ENCODE measurements around the gene RNASEL. TPM values are rescaled to one million over a fixed set of nuclear protein-coding genes. Genes with fewer than 3 reads are reported as not detected.

The RNASEL gene
- total and polyA plus RNA-seq, 2 donors (not counting 3 experiments of a cell fraction or from before 2014, with no cell fraction given): 0.59 to 1.9 TPM

DNA sequence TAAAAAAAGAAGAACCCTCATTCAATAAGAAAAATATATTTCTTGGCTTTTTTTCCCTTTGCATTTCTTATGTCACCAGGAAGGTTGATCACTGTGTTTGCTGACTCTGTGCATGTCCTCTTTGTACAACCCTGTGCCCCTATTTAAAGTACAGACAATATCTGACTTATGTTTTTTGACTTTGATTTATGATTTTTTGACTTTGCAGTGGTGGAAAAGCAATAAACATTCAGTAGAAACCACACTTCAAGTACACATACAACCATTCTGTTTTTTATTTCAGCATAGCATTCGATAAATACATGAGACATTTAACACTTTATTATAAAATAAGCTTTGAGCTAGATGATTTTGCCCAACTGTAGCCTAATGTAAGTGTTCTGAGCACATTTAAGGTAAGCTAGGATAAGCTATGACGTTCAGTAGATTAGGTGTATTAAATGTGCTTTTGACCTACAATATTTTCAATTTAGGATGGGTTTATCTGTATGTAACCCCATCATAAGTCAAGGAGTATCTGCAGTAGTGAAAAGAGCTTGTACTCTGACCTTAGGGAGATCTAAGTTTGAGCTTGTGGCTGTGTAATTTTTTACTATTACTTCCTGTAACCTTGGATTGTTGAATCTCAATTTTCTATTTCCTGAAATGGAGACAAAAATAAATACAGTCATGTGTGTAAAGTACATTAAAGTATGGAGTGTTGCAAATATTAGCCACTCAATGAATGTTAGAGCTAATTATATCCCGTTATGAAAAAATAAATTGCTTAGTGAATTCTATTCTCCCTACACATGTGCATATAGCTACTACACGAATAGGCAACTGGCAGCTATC is 1.2 kb downstream of the RNASEL start:
- Histone ChIP-seq H3K79me2 (ENCODE audit: control insufficient read depth, insufficient read depth, low read length) (no peaks in the 10 kb centered on the region), H3K9me3 (replicated peaks; ENCODE audit: control insufficient read depth, insufficient read depth, low read length) (no peaks in the 10 kb centered on the region), H3K4me1 (ENCODE audit: control insufficient read depth, extremely low read depth, insufficient read depth, low read length) (peaks cover 9% of the 10 kb centered on the region), H4K20me1 (replicated peaks; ENCODE audit: control insufficient read depth, extremely low read depth, insufficient read depth, low read length) (no peaks in the 10 kb centered on the region), H3K4me2 (ENCODE audit: insufficient read depth, low read length) (peak overlapping the region; percentile 98), H3K9ac (replicated peaks; ENCODE audit: extremely low read depth, insufficient read depth, low read length) (no peak overlapping the region), H2AFZ (ENCODE audit: low read depth, low read length) (no peak overlapping the region), H3K9me1 (replicated peaks; ENCODE audit: control insufficient read depth, extremely low read depth, insufficient read depth, low read length) (no peaks in the 10 kb centered on the region), H3K36me3 (ENCODE audit: control insufficient read depth in 2 of 2, extremely low read depth in 1 of 2, insufficient read depth in 2 of 2, low read length in 2 of 2) (no peaks in the 10 kb centered on the region), H3K27me3 (ENCODE audit: control insufficient read depth in 2 of 2, insufficient read depth in 2 of 2, low read length in 2 of 2) (peaks cover 0 to 1% of the 10 kb centered on the region in 2 experiments), H3K27ac (ENCODE audit: insufficient read depth, low read depth, low read length) (no peak overlapping the region), H3K4me3 (replicated peaks in 1 of 3; ENCODE audit: insufficient read depth in 1 of 3, low read depth in 1 of 3, low read length in 3 of 3) (peak overlapping the region in 1 of 3 experiments; percentile 99)
- no peak for DNase-seq (ENCODE audit: low read depth, low spot score)
- no peak for FAIRE-seq
- ChIA-PET POLR2A (no interaction called here), CTCF (interaction anchor here (1.9 to 4.3 kb wide), 6 partner anchors 11 to 197 kb away, joined by 5 to 15 read pairs (median 9); partner anchors contain the start of gene RGS16)
- intact Hi-C loops (cut with micrococcal nuclease) (no loop called here), dilution Hi-C loops (cut with MboI; ENCODE audit: extremely low pct_ligation_motif_present, low sequenced_read_pairs) (no loop called here)
- TF ChIP-seq EZH2 (IDR thresholded peaks at IDR 0.05; ENCODE audit: borderline replicate concordance, low read depth, low read length, severe bottlenecking) (no peak), MYC (IDR thresholded peaks at IDR 0.05; ENCODE audit: low read depth, low read length) (no peak), POLR2AphosphoS5 (IDR thresholded peaks at IDR 0.05; ENCODE audit: insufficient read depth, low read depth, low read length) (no peak), JUN (IDR thresholded peaks at IDR 0.05; ENCODE audit: borderline replicate concordance, insufficient read depth, insufficient read length, low read depth) (no peak), FOS (IDR thresholded peaks at IDR 0.05; ENCODE audit: borderline replicate concordance, insufficient read depth, low read length) (no peak), GATA2 (IDR thresholded peaks at IDR 0.05; ENCODE audit: insufficient read depth, insufficient read length, low read depth, low read length) (no peak), CTCF (IDR thresholded peaks at IDR 0.05; ENCODE audit: extremely low read depth in 1 of 2, insufficient read depth in 1 of 2, low read depth in 1 of 2, low read length in 2 of 2) (no peak)
- TF ChIP-seq, protein P1, sequence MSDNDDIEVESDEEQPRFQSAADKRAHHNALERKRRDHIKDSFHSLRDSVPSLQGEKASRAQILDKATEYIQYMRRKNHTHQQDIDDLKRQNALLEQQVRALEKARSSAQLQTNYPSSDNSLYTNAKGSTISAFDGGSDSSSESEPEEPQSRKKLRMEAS (IDR thresholded peaks at IDR 0.05; ENCODE audit: insufficient read depth, insufficient read length): no peak
- BruUV-seq (replicated peaks): no TSS peak
